Stimulated activated CD8-positive, alpha-beta memory T cell treated with anti-CD3 and anti-CD28 coated beads, Interleukin-7, amount 100 ng/mL, for 24 hours (primary cell): ENCODE data around the gene FBLN2.

Source experiments
- DNase-seq: peaks from one replicate; pipeline ENCODE4 v3.0.0-alpha.2; 2020; ENCODE audit warnings: low read depth

FBLN2 gene

GRCh38 chr3:13605555-13605954, 56.6 kb downstream of the FBLN2 start:
- no peak for DNase-seq

GRCh38 chr3:13607821-13608597, 59.1 kb downstream of the FBLN2 start:
- no peak for DNase-seq

GRCh38 chr3:13608969-13609725, 60.2 kb downstream of the FBLN2 start:
- DNase-seq, result no peak

- no peak for DNase-seq
These were observed 61.2 kb downstream of the FBLN2 start for GRCh38 chr3:13610006-13610570.

- DNase-seq, result no peak
These were observed 62.3 kb downstream of the FBLN2 start for GRCh38 chr3:13611221-13611620.

- no peak for DNase-seq
These were observed 63.9 kb downstream of the FBLN2 start for GRCh38 chr3:13612829-13613228.

- no peak for DNase-seq
These were observed 64.6 kb downstream of the FBLN2 start for GRCh38 chr3:13613343-13614190.

GRCh38 chr3:13614607-13615006, 65.7 kb downstream of the FBLN2 start:
- DNase-seq, result no peak

- DNase-seq, result no peak
These were observed 66.1 kb downstream of the FBLN2 start for GRCh38 chr3:13615019-13615528.

GRCh38 chr3:13616359-13616758, 67.4 kb downstream of the FBLN2 start:
- no peak for DNase-seq

- no peak for DNase-seq
These were observed 68.3 kb downstream of the FBLN2 start for GRCh38 chr3:13617097-13617738.

- DNase-seq, result no peak
These were observed 69.1 kb downstream of the FBLN2 start for GRCh38 chr3:13617981-13618380.

- no peak for DNase-seq
These were observed 69.9 kb downstream of the FBLN2 start for GRCh38 chr3:13618836-13619235.

- DNase-seq, result no peak
These were observed 70.8 kb downstream of the FBLN2 start for GRCh38 chr3:13619661-13620230.

- no peak for DNase-seq
These were observed 71.4 kb downstream of the FBLN2 start for GRCh38 chr3:13620281-13620680.

GRCh38 chr3:13620776-13621365, 71.9 kb downstream of the FBLN2 start:
- DNase-seq, result no peak

- DNase-seq, result no peak
These were observed 72.7 kb downstream of the FBLN2 start for GRCh38 chr3:13621381-13622221.

- no peak for DNase-seq
These were observed 73.4 kb downstream of the FBLN2 start for GRCh38 chr3:13622356-13622755.

- no peak for DNase-seq
These were observed 74.3 kb downstream of the FBLN2 start for GRCh38 chr3:13623101-13623654.
